Activated B cell treated with CpG ODN at 0.5 μM for 24 hours (primary cell): Measurements from ENCODE around the gene F11R. TPM values are rescaled to one million over a fixed set of nuclear protein-coding genes. Genes with fewer than 3 reads are reported as not detected.

ENCODE experiments used
- ATAC-seq: fragments of 200-7000 bp; cut with Tn5 transposase; one replicate; pipeline ENCODE4 v1.10.0; 2021; ENCODE audit warnings: low read depth, mild to moderate bottlenecking, moderate library complexity
- CTCF ChIA-PET: fragments of 350-600 bp; sonication (Branson Sonifier 250); formaldehyde crosslinking; loops from one replicate; lab custom pipeline; 2021; ENCODE audit warnings: antibody characterized with exemption; lab: Charles Lee
- POLR2A ChIA-PET: fragments of 350-600 bp; sonication (Branson Sonifier 250); formaldehyde crosslinking; loops from one replicate; lab custom pipeline; 2021; ENCODE audit warnings: antibody characterized with exemption; lab: Charles Lee
- DNase-seq: peaks from one replicate; pipeline ENCODE4 v3.0.0; 2022
- H3K27ac Mint-ChIP-seq: one replicate; pipeline ENCODE4 v1.8.0; 2020; ENCODE audit warnings: mixed read lengths
- H3K27me3 Mint-ChIP-seq: one replicate; pipeline ENCODE4 v1.8.0; 2021; ENCODE audit warnings: mixed read lengths
- H3K36me3 Mint-ChIP-seq: one replicate; pipeline ENCODE4 v1.8.0; 2021; ENCODE audit warnings: low read depth, mixed read lengths
- H3K4me1 Mint-ChIP-seq: one replicate; pipeline ENCODE4 v1.8.0; 2021; ENCODE audit warnings: mixed read lengths
- H3K4me3 Mint-ChIP-seq: one replicate; pipeline ENCODE4 v1.8.0; 2020; ENCODE audit warnings: mild to moderate bottlenecking, mixed read lengths
- H3K9me3 Mint-ChIP-seq: one replicate; pipeline ENCODE4 v1.8.0; 2020; ENCODE audit warnings: mixed read lengths
- CTCF ChIP-seq: fragments of 200-600 bp; IDR thresholded peaks from one replicate; pipeline ENCODE4 v1.8.0; 2022; ENCODE audit warnings: antibody characterized with exemption, mild to moderate bottlenecking
- intact Hi-C: fragments of 100-400 bp; cut with micrococcal nuclease; formaldehyde crosslinking; loops from one replicate; pipeline ENCODE4 v1.15.1; 2024
- total RNA-seq: library from RNA; stranded (reverse); gene quantifications from 2 replicates; pipeline ENCODE4 v1.2.3, GENCODE V29; 2022

The F11R gene
- total RNA-seq, 1 donor from 2014 or later = 11.1 TPM

- POLR2A ChIA-PET = interaction anchor here (0.7 to 1.3 kb wide), 2 partner anchors 67 to 210 kb away, joined by 3 read pairs; partner anchors contain the start of gene USF1
- Mint-ChIP-seq H3K9me3 (no peaks in the 10 kb centered on the region), H3K36me3 (no peaks in the 10 kb centered on the region), H3K4me3 (no peak overlapping the region), H3K4me1 (peaks cover 12% of the 10 kb centered on the region), H3K27ac (no peak overlapping the region), H3K27me3 (peaks cover 19% of the 10 kb centered on the region)
- no peak for ATAC-seq
- CTCF ChIA-PET = interaction anchor here (0.6 kb wide), 1 partner anchor 80 kb away, joined by 5 read pairs; no protein-coding TSS in a partner anchor
- intact Hi-C loops = no loop called here
- DNase-seq = no peak
- no peak for TF ChIP-seq CTCF
Observed at GRCh38 chr1:160978510-160978927, 42.4 kb downstream of the F11R start.

- ATAC-seq = no peak
- no peaks in the 10 kb centered on the region for H3K9me3 Mint-ChIP-seq
- POLR2A ChIA-PET = no interaction called here
- no peak for DNase-seq
- H3K36me3 Mint-ChIP-seq = no peaks in the 10 kb centered on the region
- H3K27ac Mint-ChIP-seq = no peak overlapping the region
- CTCF ChIA-PET = no interaction called here
- H3K4me1 Mint-ChIP-seq = peaks cover 7% of the 10 kb centered on the region
- intact Hi-C loops = no loop called here
- no peak for TF ChIP-seq CTCF
- H3K4me3 Mint-ChIP-seq = no peak overlapping the region
- H3K27me3 Mint-ChIP-seq = no peaks in the 10 kb centered on the region
Observed at GRCh38 chr1:160975026-160975425, 45.9 kb downstream of the F11R start.

GRCh38 chr1:160973491-160973890 lies 47.5 kb downstream of the F11R start:
- Mint-ChIP-seq H3K27me3 (no peaks in the 10 kb centered on the region), H3K36me3 (no peaks in the 10 kb centered on the region), H3K4me3 (no peak overlapping the region), H3K27ac (no peak overlapping the region), H3K4me1 (peaks cover 7% of the 10 kb centered on the region), H3K9me3 (no peaks in the 10 kb centered on the region)
- no peak for ATAC-seq
- intact Hi-C loops = no loop called here
- POLR2A ChIA-PET = interaction anchor here (0.6 kb wide), 1 partner anchor 24 kb away, joined by 5 read pairs; no protein-coding TSS in a partner anchor
- DNase-seq = no peak
- CTCF ChIA-PET = no interaction called here
- no peak for TF ChIP-seq CTCF

- no peaks in the 10 kb centered on the region for H3K27me3 Mint-ChIP-seq
- H3K27ac Mint-ChIP-seq = no peak overlapping the region
- ChIA-PET CTCF (no interaction called here), POLR2A (interaction anchor here (0.6 kb wide), 1 partner anchor 25 kb away, joined by 5 read pairs; no protein-coding TSS in a partner anchor)
- no peak for DNase-seq
- ATAC-seq = no peak
- H3K9me3 Mint-ChIP-seq = no peaks in the 10 kb centered on the region
- intact Hi-C loops = no loop called here
- no peak overlapping the region for H3K4me3 Mint-ChIP-seq
- H3K36me3 Mint-ChIP-seq = no peaks in the 10 kb centered on the region
- H3K4me1 Mint-ChIP-seq = peaks cover 7% of the 10 kb centered on the region
- no peak for TF ChIP-seq CTCF
Observed at GRCh38 chr1:160972939-160973338, 48.0 kb downstream of the F11R start.

- ATAC-seq = peak; percentile 88
- CTCF ChIA-PET = interaction anchor here (0.5 kb wide), 1 partner anchor 126 kb away, joined by 3 read pairs; no protein-coding TSS in a partner anchor
Observed at GRCh38 chr1:160971618-160972056, 49.3 kb downstream of the F11R start.

More at GRCh38 chr1:160971618-160972056, 49.3 kb downstream of the F11R start:
- Mint-ChIP-seq H3K9me3 (no peaks in the 10 kb centered on the region), H3K27me3 (no peaks in the 10 kb centered on the region), H3K27ac (peak overlapping the region; percentile 50), H3K36me3 (no peaks in the 10 kb centered on the region), H3K4me1 (peaks cover 7% of the 10 kb centered on the region), H3K4me3 (no peak overlapping the region)
- DNase-seq = no peak
- intact Hi-C loops = no loop called here
- no peak for TF ChIP-seq CTCF
- POLR2A ChIA-PET = no interaction called here
